Measurements from ENCODE around the gene HSBP1L1.
"Not testable (repeated sequence)": the region's sequence is repeated elsewhere in the genome, so short reads cannot be mapped to it uniquely, and the experiment has no call there.

- TF ChIP-seq CTCF (IDR thresholded peaks at IDR 0.05; ENCODE audit: low read depth, low read length); POLR2A (IDR thresholded peaks at IDR 0.05; ENCODE audit: extremely low read depth, insufficient read length); MAX (IDR thresholded peaks at IDR 0.05; ENCODE audit: low read depth, low read length); MYC (IDR thresholded peaks at IDR 0.05; ENCODE audit: low read depth, low read length): not testable (repeated sequence)
Observed at GRCh38 chr18:79999701-80000100, 35.3 kb downstream of the HSBP1L1 start.

Data from NB4 (cell line).